ENCODE data around the gene EFNA1.
"Not testable (repeated sequence)": the region's sequence is repeated elsewhere in the genome, so short reads cannot be mapped to it uniquely, and the experiment has no call there.

Gene EFNA1

GRCh38 chr1:155092131-155092530, 35.5 kb upstream of the EFNA1 start:
- no peak overlapping the region for H3K4me3 ChIP-seq (ENCODE audit: low read depth, low read length)

DNA sequence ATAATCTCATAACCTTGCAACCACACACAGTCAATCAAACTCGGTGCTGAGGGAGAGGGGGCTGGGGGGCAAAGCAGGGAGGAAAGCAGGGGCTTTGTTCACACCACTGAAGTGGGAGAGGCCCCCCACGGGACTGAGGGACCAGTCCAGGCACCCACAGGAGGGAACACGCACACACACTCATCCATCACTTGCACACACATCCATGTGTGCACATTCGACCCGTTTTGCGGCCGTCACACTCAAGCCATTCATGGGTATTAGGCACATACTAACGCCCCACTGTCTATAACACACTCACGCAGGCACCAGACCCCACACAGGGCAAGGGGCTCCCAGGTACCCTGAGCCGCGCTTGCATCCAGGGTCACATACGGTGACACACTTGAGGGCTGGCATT, 35.0 kb upstream of the EFNA1 start:
- H3K4me3 ChIP-seq (ENCODE audit: low read depth, low read length), result no peak overlapping the region

DNA sequence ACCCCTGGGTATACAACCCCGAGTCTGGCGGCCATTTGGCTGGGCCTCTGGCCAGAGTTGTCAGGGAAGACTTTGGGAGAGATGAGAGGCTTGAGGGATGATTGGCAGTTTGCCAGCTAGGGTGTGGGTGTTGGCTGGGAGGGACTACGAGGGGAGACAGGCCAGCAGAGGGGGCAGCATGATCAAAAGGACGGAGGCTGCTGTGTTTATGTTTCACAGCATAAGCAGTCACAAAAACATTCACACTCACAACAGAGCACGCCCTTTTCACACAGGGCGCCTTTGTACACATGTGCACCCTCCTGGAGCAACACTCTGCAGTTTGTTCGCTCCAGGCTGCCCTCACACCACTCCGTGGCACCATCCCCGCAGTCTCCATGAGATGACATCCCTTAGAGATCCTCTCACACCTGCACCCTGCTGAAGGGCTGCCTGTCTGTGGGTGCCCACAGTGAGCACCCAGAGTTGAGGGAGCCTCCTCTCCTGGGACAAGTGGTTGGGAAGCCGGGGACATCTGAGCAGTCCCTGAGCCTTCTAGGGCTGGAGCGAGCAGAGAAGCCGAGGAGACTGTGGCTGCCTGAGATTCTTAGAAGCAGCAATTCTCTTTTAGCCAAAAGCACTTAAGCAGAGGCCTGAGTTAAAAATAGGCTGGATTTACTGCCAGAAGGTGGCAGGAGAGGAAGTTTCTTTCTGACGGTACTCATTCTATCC, 33.6 kb upstream of the EFNA1 start:
- no peak overlapping the region for H3K4me3 ChIP-seq (ENCODE audit: low read depth, low read length)

GRCh38 chr1:155094622-155094948, 33.1 kb upstream of the EFNA1 start:
- H3K4me3 ChIP-seq (ENCODE audit: low read depth, low read length), result no peak overlapping the region

- no peak overlapping the region for H3K4me3 ChIP-seq (ENCODE audit: low read depth, low read length)
Measured at GRCh38 chr1:155099331-155099730, 28.3 kb upstream of the EFNA1 start.

GRCh38 chr1:155103325-155103724, 24.4 kb upstream of the EFNA1 start:
- H3K4me3 ChIP-seq (ENCODE audit: low read depth, low read length), result no peak overlapping the region

GRCh38 chr1:155104605-155105534, 22.8 kb upstream of the EFNA1 start:
- no peak overlapping the region for H3K4me3 ChIP-seq (ENCODE audit: low read depth, low read length)

DNA sequence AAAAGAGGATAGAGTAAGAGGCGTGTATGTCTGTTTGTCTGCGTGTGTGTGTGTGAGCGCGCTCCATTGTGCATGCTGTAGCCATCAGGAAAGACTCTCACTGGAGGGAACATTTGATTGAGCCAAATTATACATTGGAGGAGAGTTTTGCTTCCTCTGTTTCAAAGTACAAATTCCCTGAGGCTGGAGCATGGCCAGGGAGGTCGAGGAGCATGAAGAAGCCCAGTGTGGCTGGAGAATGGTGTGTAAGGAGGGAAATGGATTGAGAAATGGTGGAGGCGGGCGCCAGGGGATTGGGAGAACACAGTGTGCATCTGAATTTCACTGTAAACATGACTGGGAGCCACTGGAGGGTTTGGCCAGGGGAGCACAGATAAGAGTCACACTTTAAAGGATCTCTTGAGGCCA, 22.1 kb upstream of the EFNA1 start:
- no peak overlapping the region for H3K4me3 ChIP-seq (ENCODE audit: low read depth, low read length)

DNA sequence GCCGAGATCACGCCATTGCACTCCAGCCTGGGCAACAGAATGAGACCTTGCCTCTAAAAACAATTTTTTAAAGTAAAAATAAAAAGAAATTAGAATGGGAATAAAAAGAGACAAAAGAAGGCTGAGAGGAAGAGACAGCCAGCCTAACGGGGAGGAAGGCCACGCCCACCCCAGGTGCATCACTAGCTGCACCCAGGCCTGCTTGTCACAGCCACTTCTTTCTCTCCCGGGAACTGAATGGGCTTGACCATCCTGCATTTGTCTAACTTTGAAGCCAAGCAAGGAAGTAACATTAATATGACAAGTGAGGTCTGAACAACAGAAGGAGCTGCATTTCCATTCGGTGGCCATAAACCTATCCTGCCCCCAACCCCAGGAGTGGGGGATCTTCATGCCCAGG, 20.8 kb upstream of the EFNA1 start:
- H3K4me3 ChIP-seq (ENCODE audit: low read depth, low read length), result no peak overlapping the region

DNA sequence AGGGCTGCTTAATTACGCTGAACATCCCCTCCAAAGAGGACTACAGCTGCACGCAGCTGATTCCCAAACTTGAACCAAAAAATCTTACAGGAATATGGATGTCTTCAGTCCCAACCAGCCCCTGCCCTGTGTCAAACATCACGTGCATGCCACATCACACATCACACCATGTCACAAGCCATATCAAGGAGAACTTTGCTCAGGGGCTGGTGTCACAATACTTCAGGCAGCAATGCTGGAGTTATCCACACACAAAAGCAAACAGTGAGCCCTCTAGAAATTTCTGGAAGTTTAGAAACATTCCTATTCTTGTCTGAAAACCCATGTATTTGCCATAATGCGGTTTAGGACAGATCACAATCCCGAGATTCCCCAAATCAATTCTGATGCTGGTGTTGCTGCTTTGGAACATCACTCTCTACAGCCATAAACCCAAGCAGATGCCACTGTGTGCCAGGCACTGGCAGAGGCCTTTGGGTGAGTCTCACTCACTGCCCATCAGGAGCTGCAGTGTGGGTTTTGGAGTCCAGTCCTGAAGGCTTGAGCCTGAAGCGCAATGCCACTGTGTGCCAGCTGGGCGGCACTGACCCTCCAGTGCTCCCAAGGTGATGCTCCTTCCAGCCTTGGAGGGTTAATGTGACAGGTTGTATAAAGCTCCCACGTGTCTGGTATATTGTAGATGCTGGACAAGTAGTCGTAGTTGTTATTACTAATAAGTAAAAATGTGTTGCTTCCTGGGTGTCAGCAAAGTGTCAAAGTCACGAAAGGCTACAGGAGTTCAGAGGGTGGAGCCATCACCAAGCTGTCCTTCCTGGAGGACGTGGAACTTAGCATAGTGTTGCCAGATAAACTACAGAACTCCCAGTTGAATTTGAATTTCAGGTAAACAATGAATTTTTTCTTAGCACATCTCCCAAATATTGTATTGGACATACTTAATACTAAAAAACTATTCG, 20.1 kb upstream of the EFNA1 start:
- H3K4me3 ChIP-seq (ENCODE audit: low read depth, low read length), result no peak overlapping the region

DNA sequence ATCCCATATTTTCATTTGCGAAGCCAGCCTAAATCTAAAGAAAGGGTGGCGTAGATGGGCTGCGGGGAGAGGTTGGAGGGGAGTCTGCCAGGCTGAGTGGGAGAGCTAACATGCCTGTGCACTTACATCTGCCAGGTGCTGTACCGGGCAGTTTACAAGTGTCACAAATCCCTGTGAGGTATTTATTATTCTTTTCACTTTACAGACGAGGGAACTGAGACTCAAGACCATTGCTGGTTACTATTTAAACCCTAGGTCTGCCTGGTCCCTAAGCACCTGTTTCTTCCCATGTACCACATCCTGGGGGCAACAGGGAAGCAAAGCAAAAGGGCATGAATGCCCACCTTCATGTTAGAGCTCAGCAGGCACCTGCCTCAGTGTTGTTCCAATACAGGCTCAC, 19.4 kb upstream of the EFNA1 start:
- no peak overlapping the region for H3K4me3 ChIP-seq (ENCODE audit: low read depth, low read length)

- no peak overlapping the region for H3K4me3 ChIP-seq (ENCODE audit: low read depth, low read length)
Measured at GRCh38 chr1:155110381-155110780, 17.3 kb upstream of the EFNA1 start.

GRCh38 chr1:155110826-155111225, 16.9 kb upstream of the EFNA1 start:
- no peak overlapping the region for H3K4me3 ChIP-seq (ENCODE audit: low read depth, low read length)

- no peak overlapping the region for H3K4me3 ChIP-seq (ENCODE audit: low read depth, low read length)
Measured at GRCh38 chr1:155113450-155113980, 14.2 kb upstream of the EFNA1 start.

GRCh38 chr1:155116113-155116764, 11.4 kb upstream of the EFNA1 start:
- H3K4me3 ChIP-seq (ENCODE audit: low read depth, low read length), result no peak overlapping the region

DNA sequence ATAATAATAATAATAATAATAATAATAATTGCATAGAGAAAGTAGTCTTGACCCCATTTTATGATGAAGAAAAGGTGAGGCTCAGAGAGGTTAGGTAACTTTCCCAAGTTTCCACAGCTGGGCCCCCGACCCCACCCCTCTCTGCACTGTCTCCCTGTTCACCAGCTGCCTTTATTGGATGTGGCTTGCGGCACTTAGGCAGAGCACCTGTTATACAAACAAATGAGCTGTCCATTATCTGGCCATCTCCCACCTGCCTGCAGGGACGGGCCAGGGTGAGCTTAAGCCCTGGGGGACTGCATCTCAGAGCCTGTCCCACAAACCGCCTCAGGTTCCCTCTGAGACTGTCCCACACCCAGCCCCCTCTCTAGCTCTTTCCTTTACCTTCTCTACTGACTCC, 10.1 kb upstream of the EFNA1 start:
- H3K4me3 ChIP-seq (ENCODE audit: low read depth, low read length), result no peak overlapping the region

DNA sequence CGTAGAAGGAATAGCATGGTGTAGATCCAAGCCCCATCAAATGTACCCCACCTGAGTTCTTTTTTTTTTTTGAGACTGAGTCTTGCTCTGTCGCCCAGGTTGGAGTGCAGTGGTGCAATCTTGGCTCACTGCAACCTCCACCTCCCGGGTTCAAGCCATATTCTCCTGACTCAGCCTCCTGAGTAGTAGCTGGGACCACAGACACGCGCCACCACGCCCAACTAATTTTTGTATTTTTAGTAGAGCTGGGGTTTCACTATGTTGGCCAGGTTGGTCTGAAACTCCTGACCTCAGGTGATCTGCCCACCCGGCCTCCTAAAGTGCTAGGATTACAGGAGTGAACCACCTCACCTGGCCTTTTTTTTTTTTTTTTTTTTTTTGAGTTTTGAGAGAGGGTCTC, 9.6 kb upstream of the EFNA1 start:
- not testable (repeated sequence) for H3K4me3 ChIP-seq (ENCODE audit: low read depth, low read length)

DNA sequence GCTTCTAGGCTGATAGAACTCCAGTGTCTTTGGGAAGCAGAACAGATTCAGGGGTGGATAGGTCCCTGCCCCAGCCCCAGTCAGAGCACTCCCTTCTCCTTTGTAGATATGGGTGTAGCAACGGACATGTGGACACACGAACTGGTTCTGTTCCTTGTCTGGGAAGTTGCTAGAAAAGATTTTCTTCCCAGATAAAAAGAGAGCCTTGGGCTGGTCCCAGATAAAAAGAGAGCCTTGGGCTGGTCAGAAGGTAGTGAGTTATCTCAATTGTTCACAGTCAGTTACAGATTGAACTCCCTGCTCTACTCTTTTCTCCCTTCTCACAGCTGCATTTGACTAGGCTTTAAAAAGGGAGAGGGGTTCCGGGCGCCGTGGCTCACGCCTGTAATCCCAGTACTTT, 7.4 kb upstream of the EFNA1 start:
- no peak overlapping the region for H3K4me3 ChIP-seq (ENCODE audit: low read depth, low read length)

- no peak overlapping the region for H3K4me3 ChIP-seq (ENCODE audit: low read depth, low read length)
Measured at GRCh38 chr1:155121249-155121648, 6.4 kb upstream of the EFNA1 start.

DNA sequence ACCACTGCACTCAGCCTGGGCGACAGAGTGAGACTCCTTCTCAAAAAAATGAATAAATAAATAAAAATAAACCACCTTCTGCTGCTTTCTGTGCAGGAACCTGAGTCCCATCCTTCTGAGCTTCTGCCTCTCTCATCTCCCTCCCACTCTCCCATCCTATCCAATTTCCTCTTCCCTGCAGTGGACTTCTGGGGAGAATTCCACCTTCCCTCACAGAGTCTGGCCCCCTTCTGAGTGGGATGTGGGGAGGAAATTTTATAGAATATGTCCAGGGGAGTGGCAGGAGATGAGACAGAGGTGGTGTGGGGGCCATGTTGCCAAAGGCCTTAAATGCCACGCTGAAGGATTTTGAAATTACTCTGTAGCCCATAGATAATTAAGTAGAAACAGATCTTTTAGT, 5.4 kb upstream of the EFNA1 start:
- H3K4me3 ChIP-seq (ENCODE audit: low read depth, low read length), result no peak overlapping the region

GRCh38 chr1:155123801-155124200, 3.9 kb upstream of the EFNA1 start:
- H3K4me3 ChIP-seq (ENCODE audit: low read depth, low read length), result no peak overlapping the region
